Natural killer cell (primary cell): ENCODE measurements around the gene MBD3L2B. TPM values are rescaled to one million over a fixed set of nuclear protein-coding genes. Genes with fewer than 3 reads are reported as not detected.
"Not testable (repeated sequence)": the region's sequence is repeated elsewhere in the genome, so short reads cannot be mapped to it uniquely, and the experiment has no call there.

ENCODE experiments used
- ATAC-seq, 3 donors: fragments of 150-1000 bp in 2 of 3; fragments of 200-7000 bp in 1 of 3; cut with Tn5 transposase; 1 replicate in 1 of 3; 2 replicates in 2 of 3; pipeline ENCODE4 v1.10.0; 2021; ENCODE audit warnings: mild to moderate bottlenecking in 2 of 3, moderate library complexity in 2 of 3
- DNase-seq, 2 donors: peaks; one replicate each; pipeline versions ENCODE4 v3.0.0 to v3.0.0-alpha.2; 2013 to 2021; ENCODE audit warnings: mixed read lengths in 1 of 2
- H3K27ac ChIP-seq: one replicate; pipeline ENCODE4 v1.5.1; 2013; ENCODE audit warnings: mild to moderate bottlenecking, low read length
- H3K27me3 ChIP-seq: one replicate; pipeline ENCODE4 v1.6.1; 2013; ENCODE audit warnings: low read length; ENCODE audit not compliant: control insufficient read depth, insufficient read depth
- H3K36me3 ChIP-seq: one replicate; pipeline ENCODE4 v1.6.1; 2013; ENCODE audit warnings: low read length; ENCODE audit not compliant: control insufficient read depth, insufficient read depth
- H3K4me1 ChIP-seq: one replicate; pipeline ENCODE4 v1.6.1; 2013; ENCODE audit warnings: low read length; ENCODE audit not compliant: control insufficient read depth, insufficient read depth
- H3K4me3 ChIP-seq: one replicate; pipeline ENCODE4 v1.5.1; 2013; ENCODE audit warnings: low read length
- H3K9me3 ChIP-seq: one replicate; pipeline ENCODE4 v1.6.1; 2013; ENCODE audit warnings: low read length; ENCODE audit not compliant: control insufficient read depth, insufficient read depth
- H3K27ac Mint-ChIP-seq, 2 donors: one replicate each; pipeline ENCODE4 v1.8.0; 2022; ENCODE audit warnings: mild to moderate bottlenecking in 2 of 2, mixed read lengths in 2 of 2, moderate library complexity in 1 of 2
- H3K27me3 Mint-ChIP-seq, 2 donors: one replicate each; pipeline ENCODE4 v1.8.0; 2022; ENCODE audit warnings: low read depth in 2 of 2, mixed read lengths in 2 of 2
- H3K36me3 Mint-ChIP-seq: one replicate; pipeline ENCODE4 v1.8.0; 2022; ENCODE audit warnings: mixed read lengths
- H3K4me1 Mint-ChIP-seq, 2 donors: one replicate each; pipeline ENCODE4 v1.8.0; 2022; ENCODE audit warnings: mixed read lengths in 2 of 2
- H3K4me3 Mint-ChIP-seq: one replicate; pipeline ENCODE4 v1.8.0; 2022; ENCODE audit warnings: mild to moderate bottlenecking, moderate library complexity, mixed read lengths
- H3K9me3 Mint-ChIP-seq, 2 donors: one replicate each; pipeline ENCODE4 v1.8.0; 2022; ENCODE audit warnings: mixed read lengths in 2 of 2
- WGBS: methylation state at CpG from one replicate; pipeline ENCODE4 v1.1.7; 2013; ENCODE audit warnings: missing lambda C conversion rate; ENCODE audit not compliant: insufficient coverage; 5-methylcytosine and 5-hydroxymethylcytosine counted together
- intact Hi-C: fragments of 100-400 bp; cut with micrococcal nuclease; formaldehyde crosslinking; loops from one replicate; pipeline ENCODE4 v1.14.2; 2022
- total RNA-seq, 4 donors: library from RNA; stranded (reverse); fragments of 120-200 nt in 1 of 4; gene quantifications; one replicate each; pipeline versions ENCODE4 v1.2.3 to v1.2.4, GENCODE V29; 2013 to 2022

MBD3L2B gene
- total RNA-seq, 3 donors from 2014 or later (not counting 1 experiment from before 2014, with no cell fraction given): not detected

DNA sequence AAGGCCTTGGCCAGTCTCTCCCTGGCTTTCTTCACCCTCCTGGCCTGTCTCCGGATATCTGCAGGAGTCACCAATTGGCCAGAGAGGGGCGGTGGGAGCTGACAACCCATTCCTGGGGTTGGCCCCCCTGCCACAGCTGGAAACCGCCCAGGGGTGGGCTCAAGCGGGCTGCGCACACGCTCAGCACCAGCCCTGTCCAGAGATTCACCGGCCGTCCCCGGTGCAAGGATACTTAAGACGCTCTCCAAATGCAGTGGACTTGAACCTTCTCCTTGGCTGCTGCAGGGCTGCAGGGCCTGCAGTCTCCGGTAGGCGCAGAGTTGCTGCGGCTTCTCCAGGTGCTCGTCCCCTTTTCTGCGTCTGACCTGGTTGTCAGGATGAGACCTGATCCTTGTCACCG lies 35.1 kb upstream of the MBD3L2B start:
- 94% methylated on average over 7 of the region's 16 CpGs for WGBS
- DNase-seq, H3K4me3 ChIP-seq, H3K4me1 ChIP-seq, H3K27ac ChIP-seq, H3K9me3 Mint-ChIP-seq, H3K27me3 ChIP-seq, H3K27me3 Mint-ChIP-seq, H3K4me1 Mint-ChIP-seq, H3K27ac Mint-ChIP-seq, intact Hi-C loops, H3K36me3 Mint-ChIP-seq, ATAC-seq, H3K9me3 ChIP-seq, H3K36me3 ChIP-seq, H3K4me3 Mint-ChIP-seq: not testable (repeated sequence)

DNA sequence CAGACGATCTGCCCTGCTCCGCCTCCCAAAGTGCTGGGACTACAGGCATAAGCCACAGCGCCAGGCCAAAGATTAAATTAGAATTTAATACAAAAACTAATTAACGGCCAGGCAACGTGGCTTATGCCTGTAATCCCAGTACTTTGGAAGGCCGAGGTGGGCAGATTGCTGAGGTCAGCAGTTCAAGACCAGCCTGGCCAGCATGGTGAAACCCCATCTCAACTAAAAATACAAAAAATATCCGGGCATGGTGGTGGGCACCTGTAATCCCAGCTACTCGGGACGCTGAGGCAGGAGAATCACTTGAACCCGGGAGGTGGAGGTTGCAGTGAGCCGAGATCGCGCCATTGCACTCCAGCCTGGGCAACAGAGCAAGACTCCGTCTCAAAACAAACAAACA lies 34.4 kb upstream of the MBD3L2B start:
- H3K27ac Mint-ChIP-seq, H3K27me3 ChIP-seq, H3K9me3 ChIP-seq, H3K27ac ChIP-seq, H3K9me3 Mint-ChIP-seq, ATAC-seq, DNase-seq, H3K36me3 Mint-ChIP-seq, H3K27me3 Mint-ChIP-seq, intact Hi-C loops, H3K4me1 ChIP-seq, H3K4me1 Mint-ChIP-seq, H3K4me3 Mint-ChIP-seq, H3K4me3 ChIP-seq, H3K36me3 ChIP-seq: not testable (repeated sequence)
- WGBS: 93% methylated on average over 4 of the region's 14 CpGs

DNA sequence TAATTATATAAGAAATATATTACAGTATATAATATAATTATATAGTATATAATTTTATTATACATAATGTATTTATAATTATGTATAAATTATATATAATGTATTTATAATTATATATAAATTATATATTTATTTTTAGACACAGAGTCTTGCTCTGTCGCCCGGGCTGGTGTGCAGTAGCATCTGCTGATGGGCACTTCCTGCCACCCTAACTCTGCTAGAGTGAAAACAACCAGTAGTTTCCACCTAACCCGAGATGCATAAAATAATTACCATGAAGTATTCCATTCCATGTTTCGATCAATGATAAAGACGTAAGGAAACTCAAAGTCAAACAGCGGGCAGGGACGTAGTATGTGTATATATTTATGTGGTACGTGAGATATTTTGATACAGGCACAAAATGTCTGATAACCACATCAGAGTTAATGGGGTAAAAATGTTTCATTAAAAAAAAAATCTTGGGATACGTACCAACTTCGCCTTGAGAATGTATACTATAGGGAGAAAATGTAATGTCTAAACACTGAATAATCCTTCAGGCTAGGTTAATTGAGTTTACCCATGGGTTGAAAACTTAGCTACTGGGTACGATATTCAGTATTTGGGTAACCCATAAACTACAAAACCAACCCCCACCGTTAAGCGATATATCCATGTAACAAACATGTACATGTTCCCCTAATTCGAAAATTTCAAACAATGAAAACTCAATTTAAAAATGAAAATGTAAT lies 33.6 kb upstream of the MBD3L2B start:
- H3K27ac ChIP-seq, H3K36me3 ChIP-seq, H3K4me3 ChIP-seq, H3K4me1 Mint-ChIP-seq, ATAC-seq, DNase-seq, intact Hi-C loops, H3K4me3 Mint-ChIP-seq, H3K9me3 Mint-ChIP-seq, H3K27me3 ChIP-seq, H3K27ac Mint-ChIP-seq, H3K4me1 ChIP-seq, H3K9me3 ChIP-seq, H3K36me3 Mint-ChIP-seq, H3K27me3 Mint-ChIP-seq: not testable (repeated sequence)
- WGBS: 96% methylated on average over 5 of the region's 14 CpGs

DNA sequence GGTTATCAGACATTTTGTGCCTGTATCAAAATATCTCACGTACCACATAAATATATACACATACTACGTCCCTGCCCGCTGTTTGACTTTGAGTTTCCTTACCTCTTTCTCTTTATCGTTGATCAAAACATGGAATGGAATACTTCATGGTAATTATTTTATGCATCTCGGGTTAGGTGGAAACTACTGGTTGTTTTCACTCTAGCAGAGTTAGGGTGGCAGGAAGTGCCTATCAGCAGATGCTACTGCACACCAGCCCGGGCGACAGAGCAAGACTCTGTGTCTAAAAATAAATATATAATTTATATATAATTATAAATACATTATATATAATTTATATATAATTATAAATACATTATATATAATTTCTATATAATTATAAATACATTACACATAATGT lies 31.7 kb upstream of the MBD3L2B start:
- H3K4me3 Mint-ChIP-seq, ATAC-seq, intact Hi-C loops, DNase-seq, H3K27ac ChIP-seq, H3K4me1 Mint-ChIP-seq, H3K4me1 ChIP-seq, H3K27me3 ChIP-seq, H3K27ac Mint-ChIP-seq, H3K9me3 ChIP-seq, H3K27me3 Mint-ChIP-seq, H3K36me3 Mint-ChIP-seq, H3K9me3 Mint-ChIP-seq, H3K4me3 ChIP-seq, H3K36me3 ChIP-seq: not testable (repeated sequence)
- 100% methylated on average over 3 of the region's 7 CpGs for WGBS

DNA sequence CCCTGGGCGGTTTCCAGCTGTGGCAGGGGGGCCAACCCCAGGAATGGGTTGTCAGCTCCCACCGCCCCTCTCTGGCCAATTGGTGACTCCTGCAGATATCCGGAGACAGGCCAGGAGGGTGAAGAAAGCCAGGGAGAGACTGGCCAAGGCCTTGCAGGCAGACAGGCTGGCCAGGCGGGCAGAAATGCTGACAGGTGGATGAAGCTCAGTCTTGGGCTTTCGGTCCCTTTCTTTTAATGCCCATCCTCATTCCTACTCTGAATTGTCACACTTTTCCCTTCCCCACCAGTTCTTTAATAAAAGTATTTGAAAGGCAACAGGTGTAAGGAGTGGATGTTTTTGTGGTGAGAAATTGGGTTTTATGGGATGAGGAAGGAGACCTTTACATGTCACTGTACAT lies 30.2 kb upstream of the MBD3L2B start:
- H3K4me3 Mint-ChIP-seq, H3K27me3 Mint-ChIP-seq, DNase-seq, H3K27ac Mint-ChIP-seq, intact Hi-C loops, H3K9me3 ChIP-seq, H3K36me3 Mint-ChIP-seq, H3K4me1 Mint-ChIP-seq, H3K27me3 ChIP-seq, H3K4me1 ChIP-seq, H3K27ac ChIP-seq, H3K36me3 ChIP-seq, H3K4me3 ChIP-seq, H3K9me3 Mint-ChIP-seq, ATAC-seq: not testable (repeated sequence)
- 100% methylated on average over 1 of the region's 5 CpGs for WGBS

DNA sequence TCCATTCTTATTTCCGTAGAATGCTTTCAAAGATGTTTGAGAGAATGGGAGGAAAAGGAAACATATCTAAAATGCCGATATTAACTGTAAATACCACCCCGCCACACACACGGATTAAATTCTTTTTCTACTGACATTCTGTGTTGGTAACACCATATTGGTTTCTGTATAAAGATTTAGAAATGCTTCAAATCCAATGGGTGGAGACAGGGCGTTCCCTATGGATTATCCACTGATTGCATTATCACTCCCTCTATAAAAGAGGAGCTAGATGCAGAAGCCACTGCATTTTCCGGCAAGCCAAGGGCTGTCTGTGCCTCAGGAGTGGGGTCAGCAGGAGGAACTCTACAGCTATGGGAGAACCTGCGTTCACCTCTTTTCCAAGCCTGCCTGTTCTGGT lies 27.8 kb upstream of the MBD3L2B start, which contains the start of gene MBD3L2:
Gene MBD3L2, plus strand, starts transcription at position 301 of the 400 bp plus-strand sequence. Its CDS starts 53 bp downstream, at position 354.
- H3K4me1 Mint-ChIP-seq, H3K27me3 ChIP-seq, H3K27me3 Mint-ChIP-seq, intact Hi-C loops, H3K9me3 Mint-ChIP-seq, DNase-seq, H3K4me3 Mint-ChIP-seq, H3K36me3 Mint-ChIP-seq, ATAC-seq, H3K4me1 ChIP-seq, H3K27ac Mint-ChIP-seq, H3K27ac ChIP-seq, H3K36me3 ChIP-seq, H3K4me3 ChIP-seq, H3K9me3 ChIP-seq: not testable (repeated sequence)
- no CpG with 5 or more reads among the region's 7 CpGs for WGBS

DNA sequence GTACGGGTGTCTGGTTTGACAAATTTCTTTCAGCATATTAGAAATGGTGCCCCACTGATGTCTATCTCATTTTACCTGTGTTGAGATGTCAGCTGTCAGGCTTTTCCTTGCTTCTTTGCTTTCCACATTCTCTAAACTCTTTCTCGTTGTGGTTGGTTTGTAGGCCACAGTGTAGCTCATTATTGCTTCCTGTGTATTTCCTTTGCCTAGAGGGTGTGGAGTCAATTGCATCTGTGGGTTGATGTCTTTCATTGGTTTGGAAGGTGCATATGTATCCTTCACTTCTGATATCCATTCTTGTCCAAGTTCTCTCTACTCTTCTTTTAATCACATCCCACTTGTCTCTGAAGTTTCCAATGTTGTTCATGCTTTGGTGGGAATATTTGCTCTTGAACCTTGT lies 20.3 kb upstream of the MBD3L2B start:
- intact Hi-C loops, H3K4me1 Mint-ChIP-seq, H3K4me3 Mint-ChIP-seq, H3K9me3 ChIP-seq, H3K27me3 ChIP-seq, H3K4me1 ChIP-seq, H3K36me3 ChIP-seq, ATAC-seq, DNase-seq, H3K4me3 ChIP-seq, H3K27ac ChIP-seq, H3K36me3 Mint-ChIP-seq, H3K27ac Mint-ChIP-seq, H3K27me3 Mint-ChIP-seq, H3K9me3 Mint-ChIP-seq: not testable (repeated sequence)
- no CpG with 5 or more reads among the region's 2 CpGs for WGBS

DNA sequence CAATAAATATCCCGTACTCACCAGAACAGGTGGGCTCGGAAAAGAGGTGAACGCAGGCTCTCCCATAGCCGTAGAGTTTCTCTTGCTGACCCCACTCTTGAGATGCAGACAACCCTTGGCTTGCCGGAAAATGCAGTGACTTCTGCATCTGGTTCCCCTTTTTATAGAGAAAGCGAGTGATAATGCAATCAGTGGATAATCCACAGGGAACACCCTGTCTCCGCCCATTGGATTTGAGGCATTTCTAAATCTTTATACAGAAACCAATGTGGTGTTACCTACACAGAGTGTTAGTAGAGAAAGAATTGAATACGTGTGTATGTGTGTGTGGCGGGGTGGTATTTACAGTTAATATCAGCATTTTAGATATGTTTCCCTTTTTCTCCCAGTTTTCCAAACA lies 18.8 kb upstream of the MBD3L2B start, which contains the start of gene MBD3L4:
Gene MBD3L4, minus strand, starts transcription at position 101 of the 400 bp plus-strand sequence. Its CDS starts 35 bp downstream, at position 66.
- H3K27me3 ChIP-seq, H3K27me3 Mint-ChIP-seq, H3K9me3 Mint-ChIP-seq, DNase-seq, H3K9me3 ChIP-seq, H3K4me1 Mint-ChIP-seq, H3K4me1 ChIP-seq, H3K27ac Mint-ChIP-seq, H3K36me3 ChIP-seq, H3K36me3 Mint-ChIP-seq, ATAC-seq, intact Hi-C loops, H3K27ac ChIP-seq, H3K4me3 Mint-ChIP-seq, H3K4me3 ChIP-seq: not testable (repeated sequence)
- WGBS: no CpG with 5 or more reads among the region's 9 CpGs
